MCF 10A (cell line): ENCODE measurements around the gene TRIM40. TPM values are rescaled to one million over a fixed set of nuclear protein-coding genes. Genes with fewer than 3 reads are reported as not detected.
"Not testable (repeated sequence)": the region's sequence is repeated elsewhere in the genome, so short reads cannot be mapped to it uniquely, and the experiment has no call there.

Experiments
- BruUV-seq: library from RNA; stranded (reverse); fragments of 400-500 nt; replicated peaks from 2 replicates; lab custom pipeline; 2021; lab: Mats Ljungman, UMichigan
- CTCF ChIA-PET: fragments of 300-600 bp; sonication (Branson Sonifier 250); formaldehyde crosslinking; extraction: SDS; loops from one replicate; lab custom pipeline; 2021; ENCODE audit warnings: antibody characterized with exemption, inconsistent platforms; lab: Yijun Ruan, JAX
- POLR2A ChIA-PET: fragments of 300-600, 350-650 bp; sonication (Branson Sonifier 250); formaldehyde crosslinking; extraction: SDS; loops from one replicate; lab custom pipeline; 2020; ENCODE audit warnings: antibody characterized with exemption, inconsistent platforms; lab: Yijun Ruan, JAX
- DNase-seq: peaks from one replicate; pipeline ENCODE4 v3.0.0-alpha.2; 2018; ENCODE audit not compliant: unreplicated experiment
- H3K27ac Mint-ChIP-seq: one replicate; pipeline ENCODE4 v1.8.0; 2022; ENCODE audit warnings: mild to moderate bottlenecking, low read depth, mixed read lengths; ENCODE audit not compliant: unreplicated experiment
- H3K27me3 Mint-ChIP-seq: one replicate; pipeline ENCODE4 v1.8.0; 2022; ENCODE audit warnings: mixed read lengths; ENCODE audit not compliant: insufficient read depth, unreplicated experiment
- H3K36me3 Mint-ChIP-seq: one replicate; pipeline ENCODE4 v1.8.0; 2022; ENCODE audit warnings: mild to moderate bottlenecking, moderate library complexity, mixed read lengths; ENCODE audit not compliant: insufficient read depth, unreplicated experiment
- H3K4me1 Mint-ChIP-seq: one replicate; pipeline ENCODE4 v1.8.0; 2022; ENCODE audit warnings: mixed read lengths; ENCODE audit not compliant: insufficient read depth, unreplicated experiment
- H3K4me3 Mint-ChIP-seq: one replicate; pipeline ENCODE4 v1.8.0; 2022; ENCODE audit warnings: mild to moderate bottlenecking, moderate library complexity, mixed read lengths; ENCODE audit not compliant: unreplicated experiment
- H3K9me3 Mint-ChIP-seq: one replicate; pipeline ENCODE4 v1.8.0; 2022; ENCODE audit warnings: mixed read lengths; ENCODE audit not compliant: unreplicated experiment
- intact Hi-C: fragments of 100-400 bp; cut with micrococcal nuclease; formaldehyde crosslinking; loops from 2 replicates; pipeline ENCODE4 v1.14.1; 2022
- total RNA-seq: library from RNA; stranded (reverse); gene quantifications from 2 replicates; pipeline ENCODE4 v1.2.3, GENCODE V29; 2022
- TF ChIP-seq, protein P1 (sequence below): fragments of 200-600 bp; IDR thresholded peaks from one replicate; pipeline ENCODE4 v1.8.0; 2022; ENCODE audit warnings: antibody characterized with exemption, mild to moderate bottlenecking; ENCODE audit not compliant: unreplicated experiment

TRIM40 gene
- total RNA-seq, 1 experiment from 2014 or later: not detected

DNA sequence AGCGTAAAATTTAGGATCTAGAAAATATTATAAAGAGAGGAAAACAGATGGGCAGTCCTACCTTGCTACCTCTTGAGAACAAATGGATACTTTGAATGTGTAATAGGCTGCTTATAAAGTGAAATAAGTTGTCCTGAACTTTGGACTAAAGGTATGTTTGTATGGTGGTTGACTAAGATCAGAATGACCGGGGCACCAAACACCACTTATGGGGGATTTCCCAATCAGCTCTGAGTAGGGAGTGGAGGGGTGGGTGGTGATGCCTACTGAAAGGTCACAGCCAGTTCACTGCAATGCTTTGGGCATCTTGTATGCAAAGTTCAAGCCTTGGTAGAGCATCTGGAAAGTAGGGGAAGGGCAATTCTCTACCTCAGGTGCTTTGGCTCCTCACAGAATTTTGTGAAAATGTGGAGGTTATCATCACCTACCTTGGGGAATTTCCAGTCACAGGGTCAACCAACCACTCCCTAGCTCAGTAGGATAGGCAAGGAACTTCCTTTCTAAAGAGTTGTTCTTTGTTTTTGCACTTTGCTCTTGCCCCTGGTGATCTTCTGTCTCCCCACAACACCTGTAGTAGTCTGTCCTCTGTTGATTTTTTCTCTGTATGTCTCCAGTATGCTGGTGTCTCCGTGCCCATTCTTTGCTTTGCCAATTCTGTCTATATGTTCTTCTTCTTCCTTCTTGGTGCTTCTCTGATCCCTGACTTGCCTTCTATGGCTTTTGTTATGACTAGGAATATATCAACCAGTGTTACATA is 22.8 kb upstream of the TRIM40 start, which contains the start of gene TRIM31:
TRIM31 (minus strand) TSS at position 88 of the 757 bp plus-strand sequence. CDS start 285 bp downstream, outside the sequence.
- CTCF ChIA-PET: interaction anchor here (1.3 to 1.7 kb wide), 3 partner anchors 10 to 18 kb away, joined by 3 to 8 read pairs (median 5); no protein-coding TSS in a partner anchor
- no peaks in the 10 kb centered on the region for H3K4me1 Mint-ChIP-seq
- no peak within 1 kb of the TSS for H3K27ac Mint-ChIP-seq
- no peaks in the 10 kb centered on the region for H3K36me3 Mint-ChIP-seq
- H3K27me3 Mint-ChIP-seq: peaks cover 32% of the 10 kb centered on the region
- no peak within 1 kb of the TSS for H3K4me3 Mint-ChIP-seq
- TF ChIP-seq, protein P1, sequence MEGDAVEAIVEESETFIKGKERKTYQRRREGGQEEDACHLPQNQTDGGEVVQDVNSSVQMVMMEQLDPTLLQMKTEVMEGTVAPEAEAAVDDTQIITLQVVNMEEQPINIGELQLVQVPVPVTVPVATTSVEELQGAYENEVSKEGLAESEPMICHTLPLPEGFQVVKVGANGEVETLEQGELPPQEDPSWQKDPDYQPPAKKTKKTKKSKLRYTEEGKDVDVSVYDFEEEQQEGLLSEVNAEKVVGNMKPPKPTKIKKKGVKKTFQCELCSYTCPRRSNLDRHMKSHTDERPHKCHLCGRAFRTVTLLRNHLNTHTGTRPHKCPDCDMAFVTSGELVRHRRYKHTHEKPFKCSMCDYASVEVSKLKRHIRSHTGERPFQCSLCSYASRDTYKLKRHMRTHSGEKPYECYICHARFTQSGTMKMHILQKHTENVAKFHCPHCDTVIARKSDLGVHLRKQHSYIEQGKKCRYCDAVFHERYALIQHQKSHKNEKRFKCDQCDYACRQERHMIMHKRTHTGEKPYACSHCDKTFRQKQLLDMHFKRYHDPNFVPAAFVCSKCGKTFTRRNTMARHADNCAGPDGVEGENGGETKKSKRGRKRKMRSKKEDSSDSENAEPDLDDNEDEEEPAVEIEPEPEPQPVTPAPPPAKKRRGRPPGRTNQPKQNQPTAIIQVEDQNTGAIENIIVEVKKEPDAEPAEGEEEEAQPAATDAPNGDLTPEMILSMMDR: no peak
- intact Hi-C loops: no loop called here
- DNase-seq: no peak
- no TSS peak for BruUV-seq
- POLR2A ChIA-PET: interaction anchor here (2.1 kb wide), 1 partner anchor 10 kb away, joined by 7 read pairs; no protein-coding TSS in a partner anchor
- no peaks in the 10 kb centered on the region for H3K9me3 Mint-ChIP-seq

GRCh38 chr6:30113841-30114240 is 22.1 kb upstream of the TRIM40 start:
- Mint-ChIP-seq H3K4me1 (no peaks in the 10 kb centered on the region), H3K27me3 (peaks cover 32% of the 10 kb centered on the region), H3K4me3 (no peak overlapping the region), H3K9me3 (no peaks in the 10 kb centered on the region), H3K36me3 (no peaks in the 10 kb centered on the region), H3K27ac (no peak overlapping the region)
- POLR2A ChIA-PET: interaction anchor here (1.2 to 2.1 kb wide), 2 partner anchors 11 kb away, joined by 4 to 7 read pairs; no protein-coding TSS in a partner anchor
- CTCF ChIA-PET: interaction anchor here (1.3 kb wide), 1 partner anchor 12 kb away, joined by 5 read pairs; no protein-coding TSS in a partner anchor
- no TSS peak for BruUV-seq
- DNase-seq: no peak
- intact Hi-C loops: no loop called here
- TF ChIP-seq, protein P1: no peak

GRCh38 chr6:30116724-30117123 is 19.2 kb upstream of the TRIM40 start:
- H3K36me3 Mint-ChIP-seq: no peaks in the 10 kb centered on the region
- no peaks in the 10 kb centered on the region for H3K4me1 Mint-ChIP-seq
- TF ChIP-seq, protein P1: no peak
- intact Hi-C loops: no loop called here
- ChIA-PET POLR2A (interaction anchor here (1.0 kb wide), 1 partner anchor 14 kb away, joined by 3 read pairs; no protein-coding TSS in a partner anchor), CTCF (interaction anchor here (0.6 to 3.2 kb wide), 5 partner anchors 9 to 351 kb away, joined by 3 to 22 read pairs (median 3); no protein-coding TSS in a partner anchor)
- H3K27ac Mint-ChIP-seq: no peak overlapping the region
- H3K4me3 Mint-ChIP-seq: no peak overlapping the region
- no TSS peak for BruUV-seq
- peaks cover 25% of the 10 kb centered on the region for H3K27me3 Mint-ChIP-seq
- H3K9me3 Mint-ChIP-seq: no peaks in the 10 kb centered on the region
- no peak for DNase-seq

DNA sequence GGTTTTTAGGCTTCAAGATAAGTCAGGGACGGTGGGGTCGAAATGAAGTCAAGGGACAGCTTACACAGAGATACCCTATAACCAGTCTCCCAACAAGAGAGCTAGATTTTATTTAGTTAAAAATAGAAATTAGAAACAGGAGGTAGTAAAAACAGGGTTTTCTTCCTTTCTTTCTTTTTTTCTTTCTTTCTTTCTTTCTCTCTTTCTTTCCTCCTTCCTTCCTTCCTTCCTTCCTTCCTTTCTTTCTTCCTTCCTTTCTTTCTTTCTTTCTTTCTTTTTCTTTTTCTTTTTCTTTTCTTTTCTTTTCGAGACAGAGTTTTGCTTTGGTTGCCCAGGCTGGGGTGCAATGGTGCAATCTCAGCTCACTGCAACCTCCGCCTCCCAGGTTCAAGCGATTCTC is 17.2 kb upstream of the TRIM40 start:
- H3K4me1 Mint-ChIP-seq, H3K4me3 Mint-ChIP-seq, H3K27ac Mint-ChIP-seq, H3K9me3 Mint-ChIP-seq, H3K36me3 Mint-ChIP-seq, H3K27me3 Mint-ChIP-seq, intact Hi-C loops, BruUV-seq, DNase-seq: not testable (repeated sequence)
- POLR2A ChIA-PET: interaction anchor here (1.1 kb wide), 1 partner anchor 58 kb away, joined by 3 read pairs; the partner anchor contains the start of gene POLR1H
- CTCF ChIA-PET: interaction anchor here (0.8 to 2.5 kb wide), 3 partner anchors 13 to 68 kb away, joined by 4 to 16 read pairs (median 11); no protein-coding TSS in a partner anchor
